SK-N-SH (cell line): ENCODE measurements around the gene MPHOSPH9. TPM values are rescaled to one million over a fixed set of nuclear protein-coding genes. Genes with fewer than 3 reads are reported as not detected.

Experiments used
- CTCF ChIA-PET: fragments of 300-600, 350-600 bp; formaldehyde crosslinking; extraction: SDS; loops from one replicate; lab custom pipeline; 2021; lab: Yijun Ruan, JAX
- POLR2A ChIA-PET: fragments of 350-600 bp; sonication (Branson Sonifier 250); formaldehyde crosslinking; extraction: SDS; loops from one replicate; lab custom pipeline; 2020; ENCODE audit warnings: antibody characterized with exemption, inconsistent platforms; lab: Yijun Ruan, JAX
- DNase-seq: peaks from one replicate; pipeline ENCODE4 v3.0.0; 2012
- H2AFZ ChIP-seq: fragments of 200-600 bp; sonication (generic); 2 replicates; pipeline ENCODE4 v1.8.1; 2016; ENCODE audit warnings: antibody characterized with exemption, mild to moderate bottlenecking, low read depth
- H3F3A ChIP-seq: fragments of 200-600 bp; sonication (generic); replicated peaks from 2 replicates; pipeline ENCODE3; 2016; ENCODE audit warnings: antibody characterized with exemption, mild to moderate bottlenecking; ENCODE audit not compliant: insufficient read depth
- H3K27ac ChIP-seq, 2 experiments: fragments of 200-500 bp in 1 of 2; fragments of 200-600 bp in 1 of 2; sonication (Bioruptor generic) in 1 of 2; sonication (generic), shearing (Covaris generic) in 1 of 2; 2 replicates each; pipeline versions ENCODE4 v1.5.1 to v1.6.1; 2014 to 2016; ENCODE audit warnings: low read depth in 2 of 2, inconsistent platforms in 1 of 2, low read length in 1 of 2, mild to moderate bottlenecking in 1 of 2, mixed read lengths in 1 of 2
- H3K27me3 ChIP-seq: fragments of 200-600 bp; sonication (generic), shearing (Covaris generic); 2 replicates; pipeline ENCODE4 v1.6.1; 2016; ENCODE audit warnings: mixed run types; ENCODE audit not compliant: insufficient read depth
- H3K36me3 ChIP-seq, 2 experiments: fragments of 200-500 bp in 1 of 2; fragments of 200-600 bp in 1 of 2; sonication (Bioruptor generic) in 1 of 2; sonication (generic) in 1 of 2; replicated peaks in 1 of 2; 2 replicates each; pipeline versions ENCODE3 to v1.5.1; 2014 to 2016; ENCODE audit warnings: low read length in 1 of 2, mild to moderate bottlenecking in 1 of 2; ENCODE audit not compliant: insufficient read depth in 2 of 2, control insufficient read depth in 1 of 2
- H3K4me1 ChIP-seq, 2 experiments: fragments of 200-500 bp in 1 of 2; fragments of 200-600 bp in 1 of 2; sonication (Bioruptor generic) in 1 of 2; sonication (generic), shearing (Covaris generic) in 1 of 2; 2 replicates each; pipeline versions ENCODE4 v1.5.1 to v1.6.1; 2014 to 2016; ENCODE audit warnings: low read depth in 1 of 2, low read length in 1 of 2, mixed run types in 1 of 2; ENCODE audit not compliant: insufficient read depth in 2 of 2, control insufficient read depth in 1 of 2
- H3K4me2 ChIP-seq: fragments of 200-600 bp; sonication (generic), shearing (Covaris generic); 2 replicates; pipeline ENCODE4 v1.6.1; 2017; ENCODE audit warnings: mixed run types
- H3K4me3 ChIP-seq, 2 experiments: fragments of 200-500 bp in 1 of 2; fragments of 200-600 bp in 1 of 2; sonication (Bioruptor generic) in 1 of 2; sonication (generic), shearing (Covaris generic) in 1 of 2; 2 replicates each; pipeline versions ENCODE4 v1.5.1 to v1.8.1; 2014 to 2016; ENCODE audit warnings: low read depth in 2 of 2, inconsistent platforms in 1 of 2, low read length in 1 of 2, mild to moderate bottlenecking in 1 of 2, mixed read lengths in 1 of 2, moderate library complexity in 1 of 2
- H3K79me2 ChIP-seq: fragments of 200-600 bp; sonication (generic); 2 replicates; pipeline ENCODE4 v1.8.1; 2017; ENCODE audit warnings: mild to moderate bottlenecking; ENCODE audit not compliant: insufficient read depth
- H3K9ac ChIP-seq: fragments of 200-600 bp; sonication (generic); 2 replicates; pipeline ENCODE4 v1.6.1; 2017; ENCODE audit warnings: mixed run types
- H3K9me2 ChIP-seq: fragments of 200-600 bp; sonication (generic); 2 replicates; pipeline ENCODE4 v1.6.1; 2017; ENCODE audit warnings: mixed run types
- H3K9me3 ChIP-seq: fragments of 200-600 bp; sonication (generic); 2 replicates; pipeline ENCODE4 v1.6.1; 2017; ENCODE audit warnings: mixed run types, mild to moderate bottlenecking, moderate library complexity
- H4K20me1 ChIP-seq: fragments of 200-600 bp; sonication (generic); 2 replicates; pipeline ENCODE4 v1.6.1; 2017; ENCODE audit warnings: mild to moderate bottlenecking, mixed run types; ENCODE audit not compliant: insufficient read depth
- CHD2 ChIP-seq: fragments of 150-350 bp; IDR thresholded peaks from 2 replicates; pipeline ENCODE4 v1.6.1; 2018; ENCODE audit warnings: low read length; ENCODE audit not compliant: partially characterized antibody
- CTCF ChIP-seq: fragments of 200-600 bp; sonication (generic); IDR thresholded peaks from 2 replicates; pipeline ENCODE4 v1.6.1; 2017; ENCODE audit warnings: antibody characterized with exemption, mild to moderate bottlenecking, moderate library complexity
- ELF1 ChIP-seq: IDR thresholded peaks from 2 replicates; pipeline ENCODE4 v1.4.0; 2012
- EP300 ChIP-seq, 2 experiments: IDR thresholded peaks; 2 replicates each; pipeline versions ENCODE4 v1.4.0 to v1.6.1; 2012; ENCODE audit warnings: borderline replicate concordance in 1 of 2, low read depth in 1 of 2, low read length in 1 of 2
- FOSL2 ChIP-seq: IDR thresholded peaks from 2 replicates; pipeline ENCODE4 v1.4.0; 2012; ENCODE audit warnings: low read depth, mild to moderate bottlenecking, moderate library complexity, borderline replicate concordance
- GATA2 ChIP-seq: sonication (generic); formaldehyde crosslinking; IDR thresholded peaks from 2 replicates; pipeline ENCODE4 v1.5.0; 2020; ENCODE audit warnings: mild to moderate bottlenecking, missing genetic modification reagents
- NRF1 ChIP-seq: IDR thresholded peaks from 2 replicates; pipeline ENCODE4 v1.6.1; 2012; ENCODE audit warnings: low read depth, mild to moderate bottlenecking, low read length
- PBX3 ChIP-seq: IDR thresholded peaks from 2 replicates; pipeline ENCODE4; 2012
- REST ChIP-seq: IDR thresholded peaks from 2 replicates; pipeline ENCODE4 v1.6.1; 2012; ENCODE audit warnings: mild to moderate bottlenecking, low read depth, low read length, moderate library complexity
- USF2 ChIP-seq: fragments of 150-350 bp; IDR thresholded peaks from 2 replicates; pipeline ENCODE4 v1.6.1; 2017; ENCODE audit warnings: antibody characterized with exemption, low read length, low read depth, borderline replicate concordance
- YY1 ChIP-seq: IDR thresholded peaks from 2 replicates; pipeline ENCODE4 v1.4.0; 2012; ENCODE audit warnings: low read depth, mild to moderate bottlenecking
- ZBTB33 ChIP-seq: IDR thresholded peaks from 2 replicates; pipeline ENCODE4 v1.4.0; 2012; ENCODE audit warnings: low read depth, borderline replicate concordance
- WGBS: methylation state at CpG from one replicate; pipeline ENCODE4 v1.1.6; 2017; ENCODE audit warnings: low lambda C conversion rate; 5-methylcytosine and 5-hydroxymethylcytosine counted together
- polyA plus RNA-seq, 3 experiments: library from polyadenylated mRNA; depleted of rRNA; stranded (reverse); fragments of >200 nt; gene quantifications; 2 replicates each; pipeline ENCODE4 v1.2.3, GENCODE V29; 2012

MPHOSPH9 gene
- polyA plus RNA-seq, 1 of the 3 experiments (the other 2 are of a cell fraction): 9.0 TPM

- Histone ChIP-seq H3F3A (no peaks in the 10 kb centered on the region), H4K20me1 (no peaks in the 10 kb centered on the region), H3K36me3 (no peaks in the 10 kb centered on the region), H3K27me3 (no peaks in the 10 kb centered on the region), H3K9ac (no peak overlapping the region), H3K27ac (no peak overlapping the region), H3K79me2 (peaks cover 19% of the 10 kb centered on the region; the same call in 1 of the 2 replicates), H3K9me3 (no peaks in the 10 kb centered on the region), H3K4me1 (peaks cover 2 to 8% of the 10 kb centered on the region in 2 experiments; a peak in 2 of 4 replicates), H3K9me2 (no peaks in the 10 kb centered on the region), H3K4me2 (no peak overlapping the region), H2AFZ (no peak overlapping the region), H3K4me3 (no peak overlapping the region)
- no peak for DNase-seq
- no peak for TF ChIP-seq CTCF
- no peak for TF ChIP-seq FOSL2
- no peak for TF ChIP-seq YY1
- no peak for TF ChIP-seq ZBTB33
- TF ChIP-seq EP300 (IDR thresholded peaks at IDR 0.05; ENCODE audit: borderline replicate concordance in 1 of 2, low read depth in 1 of 2, low read length in 1 of 2): no peak
- TF ChIP-seq CHD2: no peak
- no peak for TF ChIP-seq ELF1
- TF ChIP-seq REST: no peak
- no peak for TF ChIP-seq GATA2
- TF ChIP-seq NRF1: no peak
- TF ChIP-seq PBX3: no peak
- TF ChIP-seq USF2: no peak
- POLR2A ChIA-PET: no interaction called here
- CTCF ChIA-PET: interaction anchor here (1.1 to 1.3 kb wide), 3 partner anchors 8 to 447 kb away, joined by 3 to 4 read pairs (median 3); no protein-coding TSS in a partner anchor
- 96% methylated on average over 6 of the region's 6 CpGs for WGBS
Measured at GRCh38 chr12:123134826-123135225, 98.1 kb downstream of the MPHOSPH9 start.
